HTERT RPE-1 (cell line): ENCODE results near the gene B4GAT1.
"Not testable (repeated sequence)": the region's sequence is repeated elsewhere in the genome, so short reads cannot be mapped to it uniquely, and the experiment has no call there.

ENCODE experiments used
- in situ Hi-C: fragments of 300-500 bp; cut with MboI; formaldehyde crosslinking; loops from 4 replicates; pipeline ENCODE4 v1.14.3; 2020; ENCODE audit warnings: low sequenced_read_pairs

The B4GAT1 gene

DNA sequence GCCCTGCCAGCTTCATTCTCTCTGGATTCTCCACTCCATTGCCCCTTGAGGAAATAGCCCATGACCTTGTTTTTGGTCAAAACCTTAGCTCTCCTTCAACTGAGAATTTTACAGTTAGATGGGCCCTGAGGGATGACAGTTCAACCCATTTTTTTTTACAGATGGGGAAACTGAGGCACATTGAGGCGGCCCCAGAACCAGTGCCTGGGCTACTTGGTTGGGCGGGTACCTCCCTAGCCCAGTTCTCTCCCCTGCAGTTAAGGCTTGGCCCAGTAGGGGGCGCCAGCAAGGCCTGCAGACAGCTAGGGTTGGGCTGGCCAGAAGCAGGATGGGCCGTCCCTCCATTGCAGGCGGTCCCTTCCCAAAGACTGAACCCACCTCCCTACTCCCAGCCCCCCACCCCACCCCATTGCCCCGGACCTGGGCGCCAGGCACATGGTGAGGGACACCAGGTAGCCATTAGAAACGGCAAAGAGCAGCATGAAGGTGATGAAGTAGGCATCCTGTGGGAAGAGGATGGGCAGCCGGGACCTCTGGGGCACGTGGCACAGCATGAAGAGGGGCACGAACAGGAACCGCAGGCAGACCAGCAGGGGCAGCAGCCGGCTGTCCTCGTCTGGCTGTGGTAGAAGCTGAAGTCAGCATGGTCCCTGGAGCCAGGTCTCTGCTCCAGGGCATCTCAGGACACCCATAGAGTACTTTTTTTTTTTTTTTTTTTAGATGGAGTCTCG lies 16.5 kb upstream of the B4GAT1 start:
- in situ Hi-C loops: no loop called here

DNA sequence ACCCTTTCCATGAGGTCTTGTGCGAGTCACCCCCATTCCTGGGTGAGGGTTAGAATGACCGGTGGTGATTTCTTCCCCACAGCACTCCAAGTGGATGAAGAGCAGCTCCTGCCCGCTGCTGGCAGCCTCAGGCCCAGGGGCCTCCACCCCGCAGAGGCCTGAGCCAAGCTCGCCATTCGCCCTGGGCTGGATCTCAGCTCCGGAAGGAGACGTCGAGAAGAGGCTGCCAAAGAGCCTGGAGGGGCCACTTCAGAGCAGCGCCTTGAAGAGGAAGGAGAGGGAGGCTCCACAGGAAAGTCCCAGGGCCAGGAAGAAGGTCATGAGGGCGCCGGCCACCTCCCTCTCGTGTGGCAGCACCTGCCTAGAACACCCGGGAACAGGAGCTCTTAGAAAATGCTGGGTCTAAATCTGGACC lies 15.8 kb upstream of the B4GAT1 start:
- in situ Hi-C loops: no loop called here

DNA sequence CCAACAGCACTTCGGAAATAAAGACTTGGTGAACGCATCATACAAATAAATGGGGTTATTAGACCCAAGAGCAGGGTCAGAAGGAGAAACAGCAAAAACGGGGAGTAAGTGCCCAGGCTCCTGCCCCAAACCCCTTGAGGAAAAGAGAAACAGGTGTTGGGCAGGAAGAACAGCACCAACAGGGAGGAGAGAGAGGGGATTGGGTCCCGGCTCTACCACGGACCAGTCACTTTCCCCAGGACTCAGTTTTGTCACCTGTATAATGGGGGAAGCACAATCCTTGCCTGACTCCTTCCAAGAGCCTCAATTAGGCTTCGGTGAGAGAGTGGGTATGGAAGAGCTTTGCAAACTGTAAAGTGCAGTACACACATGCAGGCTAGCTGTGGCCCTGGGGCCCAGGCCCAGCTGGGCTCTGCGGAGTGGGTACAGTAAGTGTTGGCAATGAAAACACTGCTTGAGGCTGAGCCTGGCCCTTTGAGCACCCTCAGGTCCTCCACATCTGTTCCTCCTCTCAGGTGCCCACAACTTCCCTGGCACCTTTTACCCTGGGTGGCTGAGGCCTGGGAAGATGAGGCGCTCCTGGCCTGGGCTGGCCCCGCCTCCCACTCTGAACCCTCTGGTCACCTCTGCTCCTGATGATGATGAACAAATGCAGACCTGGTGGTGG lies 15.2 kb upstream of the B4GAT1 start:
- in situ Hi-C loops: no loop called here

DNA sequence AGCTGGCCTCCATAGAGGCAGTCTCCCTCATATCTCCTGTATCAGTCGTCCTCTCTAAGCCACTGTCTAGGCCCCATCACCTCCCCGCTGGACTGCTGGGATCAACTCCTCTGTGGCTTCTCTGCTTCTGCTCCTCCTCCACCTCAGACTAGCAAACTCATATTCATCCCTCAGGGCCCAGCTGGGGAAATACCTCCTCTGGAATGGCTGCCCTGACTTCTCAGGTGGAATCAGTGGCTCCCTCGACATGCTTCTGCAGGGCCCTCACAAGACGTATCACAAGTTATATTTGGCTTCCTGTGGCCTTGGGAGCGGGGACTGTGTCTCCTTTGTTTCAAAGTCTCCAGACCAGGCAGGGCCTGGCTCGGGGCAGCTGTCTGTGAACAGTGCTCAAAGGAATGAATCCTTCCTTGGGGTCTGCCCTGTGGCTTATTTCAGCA lies 14.1 kb upstream of the B4GAT1 start:
- in situ Hi-C loops: no loop called here

DNA sequence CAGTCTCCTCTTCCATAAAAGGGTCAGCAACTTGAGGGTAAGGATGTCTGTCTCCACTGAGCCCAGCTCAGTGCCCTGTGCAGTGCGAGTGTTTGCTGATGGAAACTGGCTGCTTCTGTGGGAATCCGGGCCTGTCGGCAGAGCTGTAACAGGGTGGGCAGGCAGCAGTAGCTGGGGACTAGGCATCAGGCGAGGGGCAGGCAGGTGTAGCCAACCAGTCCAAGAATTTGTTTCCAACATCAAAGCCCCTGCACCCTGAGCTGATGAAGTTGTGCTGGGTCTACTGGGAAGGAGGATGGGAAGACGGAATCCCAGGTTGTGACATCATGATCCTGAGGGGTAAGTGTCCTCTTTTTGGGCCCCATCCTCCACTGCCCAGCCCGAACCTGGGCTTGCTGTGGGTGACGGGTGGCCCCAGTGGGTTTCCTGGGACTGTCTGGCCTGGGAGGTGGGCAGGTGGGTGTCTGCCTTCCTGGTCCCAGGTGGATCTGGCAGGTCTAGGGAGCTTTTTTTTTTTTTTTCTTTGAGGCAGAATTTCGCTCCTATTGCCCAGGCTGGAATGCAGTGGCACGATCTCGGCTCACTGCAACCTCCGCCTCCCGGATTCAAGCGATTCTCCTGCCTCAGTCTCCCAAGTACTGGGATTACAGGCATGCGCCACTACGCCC lies 13.1 kb upstream of the B4GAT1 start:
- in situ Hi-C loops: no loop called here

DNA sequence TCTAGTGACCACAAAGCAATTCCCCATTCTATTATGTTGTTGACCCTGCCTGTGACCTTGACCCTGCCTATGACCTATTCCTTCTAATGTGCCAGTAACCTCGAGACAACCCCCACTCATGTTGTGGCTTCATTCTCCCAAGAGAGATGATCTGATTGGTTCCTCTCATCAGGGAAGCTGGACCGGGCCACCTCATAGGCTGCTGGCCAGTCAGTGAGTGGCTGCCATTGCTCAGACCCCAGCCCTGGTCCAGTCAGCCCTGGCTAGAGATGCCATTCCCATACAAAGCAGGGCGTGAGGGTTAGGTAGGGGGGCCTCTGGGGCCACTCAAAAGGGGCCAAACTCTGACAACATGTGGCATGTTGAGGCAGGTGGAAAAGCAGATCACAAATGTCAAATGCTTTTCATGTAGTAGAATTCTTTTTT lies 12.2 kb upstream of the B4GAT1 start:
- in situ Hi-C loops: no loop called here

DNA sequence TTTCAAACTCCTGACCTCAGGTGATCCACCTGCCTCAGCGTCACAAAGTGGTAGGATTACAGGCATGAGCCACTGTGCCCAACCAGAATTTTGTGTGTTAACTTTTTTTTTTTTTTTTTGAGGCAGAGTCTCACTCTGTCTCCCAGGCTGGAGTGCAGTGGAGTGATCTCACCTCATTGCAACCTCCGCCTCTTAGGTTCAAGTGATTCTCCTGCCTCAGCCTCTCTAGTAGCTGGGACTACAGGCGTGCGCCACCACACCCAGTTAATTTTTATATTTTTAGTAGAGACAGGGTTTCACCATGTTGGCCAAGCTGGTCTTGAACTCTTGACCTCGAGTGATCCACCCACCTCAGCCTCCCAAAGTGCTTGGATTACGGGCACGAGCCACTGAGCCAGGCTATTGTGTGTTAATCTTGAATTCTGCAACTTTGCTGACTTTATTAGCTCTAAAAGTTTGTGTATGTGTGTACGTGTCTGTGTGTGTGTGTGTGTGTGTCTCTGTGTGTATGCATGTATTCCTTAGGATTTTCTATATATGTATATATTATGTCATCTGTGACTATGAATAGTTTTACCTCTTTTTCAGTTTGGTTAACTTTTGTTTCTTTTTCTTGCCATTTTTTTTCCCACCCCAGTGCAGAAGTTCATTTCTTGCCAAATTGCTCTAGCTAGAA lies 3.3 kb upstream of the B4GAT1 start:
- in situ Hi-C loops: not testable (repeated sequence)

DNA sequence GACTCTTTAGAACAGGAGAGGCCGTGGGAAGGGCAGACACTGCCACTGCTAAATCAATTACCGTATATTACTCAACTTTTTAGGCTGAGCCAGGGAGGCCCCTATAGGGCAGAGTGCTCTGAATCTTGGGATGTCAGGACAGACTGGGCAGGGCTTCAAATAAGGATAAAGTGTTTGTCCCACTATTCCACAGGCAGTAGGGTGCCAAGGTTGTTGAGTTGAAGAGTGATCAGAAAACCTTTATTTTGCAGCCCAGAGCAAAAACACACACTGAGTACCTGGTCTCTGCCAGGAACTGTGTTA lies 1.6 kb upstream of the B4GAT1 start:
- in situ Hi-C loops: no loop called here

DNA sequence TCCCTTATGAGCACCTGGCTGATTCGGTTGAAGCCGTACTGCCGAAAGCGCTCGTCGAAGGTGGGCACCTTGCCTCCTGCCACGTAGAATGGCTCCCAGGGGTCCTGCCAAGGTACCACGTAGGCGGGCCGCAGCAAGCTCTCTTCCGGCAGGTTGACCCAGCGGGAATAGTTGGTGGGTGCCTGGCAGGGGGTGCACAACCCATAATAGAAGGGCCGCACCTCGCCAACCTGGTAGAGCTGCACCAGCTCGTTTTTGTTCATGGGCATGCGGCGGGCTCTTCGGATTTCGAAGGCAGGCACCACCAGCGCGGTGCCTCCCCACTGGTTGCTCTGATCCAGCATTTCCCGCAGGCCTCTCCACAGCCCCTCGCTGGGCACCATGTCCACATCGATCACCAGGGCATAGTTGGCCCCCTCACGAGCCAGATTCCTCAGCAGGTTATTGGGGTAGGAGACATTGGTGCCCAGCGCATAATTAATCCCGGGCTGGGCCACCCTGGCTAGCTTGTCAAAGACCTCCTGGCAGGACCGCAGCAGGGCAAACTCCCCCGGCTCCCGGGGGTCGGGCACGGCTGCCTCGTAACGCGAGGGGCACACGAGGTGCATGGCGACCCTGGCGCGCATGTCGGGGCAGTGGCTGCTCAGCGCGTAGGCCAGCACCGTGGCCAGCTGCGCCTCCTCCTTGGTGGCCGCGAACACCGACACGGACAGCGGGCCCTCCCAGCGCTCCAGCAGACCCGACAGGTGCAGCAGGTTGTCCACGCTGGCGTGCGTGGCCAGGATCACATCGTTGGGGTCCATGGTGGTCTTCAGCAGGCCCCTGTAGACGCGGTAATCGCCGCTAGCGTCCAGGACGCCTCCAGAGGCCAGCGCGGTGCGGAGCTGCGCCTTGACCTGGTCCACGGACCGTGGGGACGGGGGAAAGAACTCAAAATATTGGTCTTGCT lies 679 bp downstream of the B4GAT1 start:
- in situ Hi-C loops: no loop called here

DNA sequence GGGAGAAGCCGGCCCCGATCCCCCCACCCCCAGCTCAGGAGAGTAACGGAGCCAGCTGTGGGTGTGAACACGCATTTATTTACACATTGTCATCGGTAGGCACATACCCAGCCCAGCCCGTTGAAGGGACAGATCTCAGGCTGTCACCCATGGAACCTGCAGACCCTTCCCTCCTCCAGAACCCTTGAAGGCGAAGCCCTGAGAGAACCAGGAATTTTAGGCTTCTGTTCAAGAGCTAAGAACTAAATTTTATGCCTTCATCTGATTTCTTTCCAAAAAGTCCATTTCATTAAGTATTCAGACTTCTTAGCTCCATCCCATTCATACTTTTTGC lies 2.1 kb downstream of the B4GAT1 start:
- in situ Hi-C loops: no loop called here

DNA sequence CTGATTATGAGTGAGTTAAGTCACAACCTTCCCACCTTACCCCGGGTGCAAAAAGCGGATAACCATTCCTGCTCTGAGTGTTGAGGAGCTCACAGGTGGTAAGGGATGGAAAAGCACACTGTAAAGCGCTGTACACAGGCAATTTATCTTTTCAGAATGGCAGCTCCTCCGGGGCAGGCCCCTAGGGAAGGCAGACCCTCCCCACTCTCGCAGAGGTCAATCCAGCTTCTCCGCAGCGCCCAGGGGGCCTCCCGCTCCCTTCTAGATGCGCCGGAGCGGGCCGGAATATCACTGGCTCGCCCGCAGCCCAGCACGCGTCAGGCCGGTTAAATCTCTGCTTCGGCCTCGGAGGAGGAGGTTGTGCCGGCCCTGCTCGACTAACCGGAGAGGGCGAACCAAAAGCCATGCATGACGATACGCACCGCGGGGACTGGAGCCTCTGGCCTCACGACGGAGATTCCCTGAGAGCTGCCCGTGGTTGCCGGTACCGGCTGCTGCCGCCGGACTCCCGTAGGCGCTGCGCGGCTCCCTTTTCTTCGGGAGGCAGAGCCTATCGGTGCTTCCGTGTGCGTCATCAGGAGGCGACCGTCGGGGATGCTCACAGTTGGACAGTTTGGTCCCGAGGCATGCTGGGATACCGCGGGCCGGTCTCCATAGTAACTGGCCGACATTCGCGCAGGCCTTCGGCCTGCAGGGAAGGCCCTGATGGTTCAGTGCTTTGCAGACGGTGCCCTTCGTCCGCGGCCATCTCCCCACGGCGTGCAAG lies 2.7 kb downstream of the B4GAT1 start, which contains the start of gene BRMS1:
Gene BRMS1 (minus strand): TSS at position 555 of the 766 bp plus-strand sequence. CDS start 2,870 bp downstream, outside the sequence.
- in situ Hi-C loops: no loop called here

DNA sequence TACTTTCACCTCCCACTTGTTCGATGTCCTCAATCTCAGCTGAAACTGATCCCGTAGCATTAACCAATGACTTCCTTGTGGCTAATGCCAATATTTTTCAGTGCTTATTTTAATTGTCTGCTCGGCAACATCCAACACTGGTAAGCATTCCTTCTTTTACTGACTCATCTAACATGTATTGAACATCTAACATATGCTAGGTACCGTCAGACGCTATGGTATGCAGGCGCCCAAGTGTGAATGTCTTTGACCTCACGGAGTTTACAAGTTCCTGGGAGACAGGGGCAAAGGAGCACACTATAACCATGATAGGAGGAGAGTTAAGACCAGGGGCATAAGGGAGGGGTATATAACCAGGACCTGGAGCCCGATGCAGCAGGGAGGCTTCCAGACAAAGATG lies 4.3 kb downstream of the B4GAT1 start:
- in situ Hi-C loops: no loop called here

DNA sequence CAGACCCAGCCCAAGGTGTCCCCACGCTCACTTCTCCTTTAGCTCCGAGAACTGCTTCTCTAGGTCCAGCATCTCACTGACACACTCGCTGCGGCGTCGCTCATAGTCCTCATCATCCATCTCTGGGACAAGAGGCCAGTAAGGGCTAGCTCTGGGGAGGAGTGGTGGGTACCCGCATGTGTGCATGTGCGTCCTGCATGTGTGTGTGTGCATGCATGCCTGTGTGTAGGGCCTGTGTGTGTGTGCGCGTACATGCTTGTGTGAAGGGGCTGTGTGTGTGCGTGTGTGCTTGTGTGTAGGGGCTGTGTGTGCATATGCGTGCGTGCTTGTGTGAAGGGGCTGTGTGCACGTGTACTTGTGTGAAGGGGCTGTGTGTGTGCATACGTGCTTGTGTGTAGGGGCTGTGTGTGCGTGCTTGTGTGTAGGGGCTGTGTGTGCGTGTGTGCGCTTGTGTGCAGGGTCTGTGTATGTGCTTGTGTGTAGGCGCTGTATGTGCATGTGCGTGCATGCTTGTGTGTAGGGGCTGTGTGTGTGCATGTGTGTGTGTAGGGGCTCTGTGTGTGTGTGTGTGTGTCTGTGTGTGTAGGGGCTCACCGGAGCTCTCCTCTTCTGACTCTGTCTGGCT lies 5.8 kb downstream of the B4GAT1 start:
- in situ Hi-C loops: no loop called here

DNA sequence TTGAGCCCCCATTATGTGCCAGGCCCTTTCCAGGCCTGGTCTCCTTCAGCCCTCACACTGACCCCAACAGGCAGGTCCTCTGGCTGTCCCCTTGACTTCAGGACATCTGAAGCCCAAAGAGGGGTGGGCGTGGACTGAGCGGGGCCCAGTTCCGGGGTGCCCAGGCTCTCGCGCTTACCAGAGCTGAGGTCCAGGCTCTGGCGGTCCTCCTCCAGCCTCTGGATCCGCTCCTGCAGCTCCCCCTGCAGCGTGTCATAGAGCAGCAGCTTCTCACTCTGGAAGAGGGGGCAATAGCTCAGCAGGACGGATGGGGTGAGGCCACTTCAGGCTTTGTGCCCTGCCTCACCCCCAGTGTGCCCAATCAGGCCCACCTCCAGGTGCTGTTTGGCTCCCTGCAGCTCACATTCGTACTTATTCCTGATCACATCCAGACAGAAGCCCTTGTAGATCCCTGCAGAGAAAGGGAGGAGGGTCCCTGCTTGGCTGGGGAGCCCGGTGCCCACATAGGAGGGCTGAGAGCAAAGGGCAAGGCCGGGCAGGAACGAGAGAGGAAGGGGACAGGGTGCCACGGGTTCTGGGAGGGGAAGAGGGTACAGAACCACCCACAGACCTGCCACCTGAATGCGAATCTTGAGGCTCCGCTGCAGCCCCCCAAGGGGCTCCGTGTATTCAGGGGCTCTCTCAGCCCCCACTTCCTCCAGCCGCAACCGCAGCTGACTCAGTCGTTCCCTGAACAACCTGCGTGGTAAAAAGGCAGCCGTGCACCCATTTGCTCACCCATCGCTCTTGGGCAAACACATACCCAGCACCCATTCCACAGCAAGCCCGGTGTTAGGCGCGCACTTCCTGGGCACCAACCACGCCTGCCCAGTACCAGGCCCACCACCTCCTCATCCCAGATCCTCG lies 6.6 kb downstream of the B4GAT1 start:
- in situ Hi-C loops: no loop called here

DNA sequence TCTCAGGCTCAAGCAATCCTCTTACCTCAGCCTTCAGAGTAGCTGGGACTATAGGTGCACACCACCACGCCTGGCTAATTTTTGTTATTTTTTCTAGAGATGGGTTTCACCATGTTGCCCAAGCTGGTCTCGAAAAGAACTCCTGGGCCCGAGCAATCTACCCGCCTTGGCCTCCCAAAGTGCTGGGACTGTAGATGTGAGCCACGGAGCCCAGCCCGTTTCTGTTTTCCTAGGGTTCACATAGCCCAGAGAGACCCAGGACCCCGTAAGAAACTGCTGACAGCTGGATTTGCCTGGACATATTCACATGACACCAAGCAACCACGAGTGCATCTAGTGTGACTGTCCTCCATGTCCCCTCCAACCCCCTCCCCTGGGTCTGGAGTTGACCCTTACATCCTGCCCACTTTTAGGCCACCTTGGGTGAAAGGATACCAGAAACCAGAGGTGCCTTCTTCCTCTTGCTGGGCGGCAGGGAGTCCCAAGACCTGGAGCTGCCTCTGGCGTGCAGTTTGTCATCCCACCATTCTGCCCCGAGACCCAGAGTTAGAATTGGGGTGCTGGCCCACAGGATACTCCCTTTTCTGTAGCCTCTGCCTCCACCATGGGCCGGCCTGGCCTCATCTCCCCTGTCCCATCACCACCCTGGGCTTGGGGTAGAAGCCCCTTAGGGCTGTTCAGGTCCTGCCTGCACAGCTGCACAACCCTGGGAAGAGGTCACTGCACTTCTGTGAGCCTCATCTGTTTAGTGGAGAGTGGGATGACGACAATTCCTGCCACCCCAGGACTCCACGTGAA lies 7.5 kb downstream of the B4GAT1 start:
- in situ Hi-C loops: no loop called here

DNA sequence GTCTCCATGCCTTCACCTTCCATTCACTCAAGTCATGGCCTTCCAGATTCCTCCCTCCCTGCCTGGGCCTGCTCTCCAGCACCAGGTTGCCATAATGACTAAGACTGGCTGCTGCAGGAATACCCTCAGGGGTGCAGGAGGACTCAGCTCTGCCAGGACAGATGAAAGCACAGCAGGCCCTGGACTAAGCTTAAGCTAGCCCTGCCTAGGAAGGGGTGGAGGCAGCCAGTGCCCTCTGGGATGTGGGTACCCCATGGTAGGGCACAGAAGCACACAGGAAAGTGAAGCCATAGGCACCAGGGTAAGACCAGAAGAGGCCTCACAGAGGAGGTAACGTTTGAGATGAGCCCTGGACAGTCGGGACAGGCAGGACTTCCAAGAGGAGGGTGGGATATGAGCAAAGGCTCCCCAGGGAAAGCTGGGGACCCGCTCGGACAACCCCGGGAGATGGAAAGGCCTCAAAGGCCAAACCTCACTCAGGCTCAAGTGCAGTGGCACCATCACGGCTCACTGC lies 8.2 kb downstream of the B4GAT1 start:
- in situ Hi-C loops: no loop called here
